Endothelial cell of umbilical vein (primary cell): Measurements from ENCODE around the gene TBC1D9. TPM values are rescaled to one million over a fixed set of nuclear protein-coding genes. Genes with fewer than 3 reads are reported as not detected.

Experiments
- BruUV-seq: library from RNA; stranded (reverse); fragments of 400-500 nt; replicated peaks from 2 replicates; lab custom pipeline; 2021; lab: Mats Ljungman, UMichigan
- CTCF ChIA-PET: fragments of 300-600, 350-600 bp; sonication (Branson Sonifier 250); formaldehyde crosslinking; loops from one replicate; lab custom pipeline; 2021; ENCODE audit warnings: antibody characterized with exemption, inconsistent platforms; lab: Charles Lee
- POLR2A ChIA-PET: fragments of 300-600, 350-600 bp; sonication (Branson Sonifier 250); formaldehyde crosslinking; loops from one replicate; lab custom pipeline; 2021; ENCODE audit warnings: antibody characterized with exemption, inconsistent platforms; lab: Charles Lee
- DNase-seq: peaks from one replicate; pipeline ENCODE4 v3.0.0-alpha.2; 2011; ENCODE audit warnings: low read depth, low spot score
- FAIRE-seq: peaks from 2 replicates; lab custom pipeline; 2011; peaks lifted over from hg19 to GRCh38; lab: Jason Lieb, UNC
- H2AFZ ChIP-seq: 2 replicates; pipeline ENCODE4 v1.6.0; 2012; ENCODE audit warnings: low read depth, low read length, control low read depth, inconsistent platforms
- H3K27ac ChIP-seq: 2 replicates; pipeline ENCODE4 v1.5.1; 2011; ENCODE audit warnings: low read depth, mild to moderate bottlenecking, control low read depth, low read length, moderate library complexity; ENCODE audit not compliant: insufficient read depth
- H3K27me3 ChIP-seq, 2 experiments: 2 replicates each; pipeline versions ENCODE4 v1.6.0 to v1.6.1; 2011; ENCODE audit warnings: low read length in 2 of 2, mixed read lengths in 1 of 2; ENCODE audit not compliant: control insufficient read depth in 2 of 2, insufficient read depth in 2 of 2
- H3K36me3 ChIP-seq, 2 experiments: 2 replicates in 1 of 2; 3 replicates in 1 of 2; pipeline ENCODE4 v1.5.1; 2011; ENCODE audit warnings: low read length in 2 of 2, mild to moderate bottlenecking in 1 of 2, moderate library complexity in 1 of 2; ENCODE audit not compliant: control insufficient read depth in 2 of 2, insufficient read depth in 2 of 2; ENCODE audit errors: extremely low read depth in 1 of 2
- H3K4me1 ChIP-seq: 3 replicates; pipeline ENCODE4 v1.5.1; 2011; ENCODE audit warnings: mild to moderate bottlenecking, low read length; ENCODE audit not compliant: control insufficient read depth, insufficient read depth; ENCODE audit errors: extremely low read depth
- H3K4me2 ChIP-seq: 2 replicates; pipeline ENCODE4 v1.6.1; 2011; ENCODE audit warnings: low read length, control low read depth, mixed read lengths; ENCODE audit not compliant: insufficient read depth
- H3K4me3 ChIP-seq, 3 experiments: fragments of 200-600 bp in 1 of 3; sonication (generic), shearing (Covaris generic) in 1 of 3; replicated peaks in 1 of 3; 2 replicates each; pipeline ENCODE4 v1.5.1; 2011 to 2016; ENCODE audit warnings: control low read depth in 3 of 3, low read length in 3 of 3, mild to moderate bottlenecking in 2 of 3, inconsistent platforms in 1 of 3, low read depth in 1 of 3, moderate library complexity in 1 of 3; ENCODE audit not compliant: insufficient read depth in 1 of 3
- H3K79me2 ChIP-seq: 2 replicates; pipeline ENCODE4 v1.6.0; 2012; ENCODE audit warnings: low read length, inconsistent platforms; ENCODE audit not compliant: control insufficient read depth, insufficient read depth
- H3K9ac ChIP-seq: replicated peaks from 2 replicates; pipeline ENCODE3; 2011; ENCODE audit warnings: low read length, control low read depth; ENCODE audit not compliant: insufficient read depth; ENCODE audit errors: extremely low read depth
- H3K9me1 ChIP-seq: replicated peaks from 3 replicates; pipeline ENCODE4 v1.6.0; 2011; ENCODE audit warnings: mild to moderate bottlenecking, low read length; ENCODE audit not compliant: control insufficient read depth, insufficient read depth; ENCODE audit errors: extremely low read depth
- H3K9me3 ChIP-seq: replicated peaks from 2 replicates; pipeline ENCODE4 v1.5.1; 2012; ENCODE audit warnings: low read length, inconsistent platforms; ENCODE audit not compliant: control insufficient read depth, insufficient read depth
- H4K20me1 ChIP-seq: replicated peaks from 2 replicates; pipeline ENCODE3; 2011; ENCODE audit warnings: mild to moderate bottlenecking, low read length; ENCODE audit not compliant: control insufficient read depth, insufficient read depth; ENCODE audit errors: extremely low read depth
- EZH2 ChIP-seq: IDR thresholded peaks from 2 replicates; pipeline ENCODE4 v1.6.1; 2012; ENCODE audit warnings: borderline replicate concordance, low read depth, mild to moderate bottlenecking, moderate library complexity, low read length, inconsistent platforms; ENCODE audit not compliant: severe bottlenecking
- GATA2 ChIP-seq: IDR thresholded peaks from 2 replicates; pipeline ENCODE4 v1.7.0; 2011; ENCODE audit warnings: low read depth, mild to moderate bottlenecking, moderate library complexity, mixed read lengths, low read length; ENCODE audit not compliant: insufficient read length, insufficient read depth
- JUN ChIP-seq: IDR thresholded peaks from 2 replicates; pipeline ENCODE4 v1.6.1; 2011; ENCODE audit warnings: borderline replicate concordance, low read depth; ENCODE audit not compliant: insufficient read length, insufficient read depth
- MYC ChIP-seq: IDR thresholded peaks from one replicate; pipeline ENCODE4 v1.6.1; 2011; ENCODE audit warnings: mild to moderate bottlenecking, low read depth, low read length
- POLR2A ChIP-seq: IDR thresholded peaks from 2 replicates; pipeline ENCODE4 v1.6.1; 2012; ENCODE audit warnings: low read depth, mild to moderate bottlenecking, control low read depth, low read length
- POLR2AphosphoS5 ChIP-seq: IDR thresholded peaks from 2 replicates; pipeline ENCODE4 v1.6.1; 2012; ENCODE audit warnings: low read depth, mild to moderate bottlenecking, control low read depth, low read length, moderate library complexity; ENCODE audit not compliant: insufficient read depth
- dilution Hi-C: fragments of 300-500 bp; cut with MboI; formaldehyde crosslinking; loops from one replicate; pipeline ENCODE4 v1.15.0; 2019; ENCODE audit warnings: low sequenced_read_pairs; ENCODE audit not compliant: extremely low pct_ligation_motif_present
- intact Hi-C: fragments of 100-400 bp; cut with micrococcal nuclease; formaldehyde crosslinking; loops from one replicate; pipeline ENCODE4 v1.10.0; 2022
- polyA plus RNA-seq, 4 experiments: library from polyadenylated mRNA; depleted of rRNA in 3 of 4; stranded (reverse) in 3 of 4; unstranded in 1 of 4; fragments of >200 nt; gene quantifications; 2 replicates each; pipeline versions ENCODE4 v1.2.1 to v1.2.3, GENCODE V29; 2011 to 2012; ENCODE audit warnings: missing spikeins in 1 of 4
- total RNA-seq: library from RNA; stranded (reverse); gene quantifications from 2 replicates; pipeline ENCODE4 v1.2.3, GENCODE V29; 2021
- TF ChIP-seq, protein P1 (sequence below): IDR thresholded peaks from 2 replicates; pipeline ENCODE4 v1.6.1; 2011; ENCODE audit not compliant: insufficient read depth, insufficient read length
- TF ChIP-seq, protein P2 (sequence below), 2 donors: IDR thresholded peaks; 1 replicate in 1 of 2; 2 replicates in 1 of 2; pipeline ENCODE4 v1.5.1; 2011; ENCODE audit warnings: low read length in 2 of 2, mild to moderate bottlenecking in 2 of 2, moderate library complexity in 2 of 2, control low read depth in 1 of 2, inconsistent platforms in 1 of 2, low read depth in 1 of 2; ENCODE audit not compliant: insufficient read depth in 1 of 2; ENCODE audit errors: extremely low read depth in 1 of 2

The TBC1D9 gene
- total and polyA plus RNA-seq, 2 donors (not counting 3 experiments of a cell fraction or from before 2014, with no cell fraction given) = 21.7 to 45.3 TPM

DNA sequence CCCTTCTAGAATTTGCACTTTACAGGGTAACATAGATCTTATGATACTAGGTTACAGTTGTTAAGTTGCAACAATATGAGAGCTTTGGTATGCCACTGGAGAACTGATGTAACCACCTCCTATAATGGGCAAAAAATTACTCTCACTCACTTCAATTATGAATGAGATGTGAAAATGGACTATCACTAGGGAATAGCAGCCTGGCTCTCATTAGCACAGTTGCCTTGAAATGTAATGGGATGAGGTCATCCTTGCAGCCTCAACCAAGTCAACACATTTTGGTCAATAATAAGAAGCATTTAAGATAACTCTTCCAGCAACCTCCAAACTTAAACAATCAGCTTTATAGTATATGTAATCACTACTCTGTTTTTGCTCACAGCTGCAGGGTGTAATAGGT is 69.4 kb downstream of the TBC1D9 start:
- no TSS peak for BruUV-seq
- no peak overlapping the region for H2AFZ ChIP-seq
- dilution Hi-C loops = no loop called here
- intact Hi-C loops = no loop called here
- H3K79me2 ChIP-seq = no peaks in the 10 kb centered on the region
- H3K9ac ChIP-seq = no peak overlapping the region
- H3K9me3 ChIP-seq = no peaks in the 10 kb centered on the region
- H3K4me1 ChIP-seq = peaks cover 14% of the 10 kb centered on the region
- H3K4me3 ChIP-seq = no peak overlapping the region
- FAIRE-seq (no peak), DNase-seq (no peak)
- no peak overlapping the region for H3K27ac ChIP-seq
- no peak overlapping the region for H3K4me2 ChIP-seq
- peaks cover 2% of the 10 kb centered on the region for H4K20me1 ChIP-seq
- no peaks in the 10 kb centered on the region for H3K9me1 ChIP-seq
- TF ChIP-seq JUN = peak; percentile 7
- TF ChIP-seq, protein P1, sequence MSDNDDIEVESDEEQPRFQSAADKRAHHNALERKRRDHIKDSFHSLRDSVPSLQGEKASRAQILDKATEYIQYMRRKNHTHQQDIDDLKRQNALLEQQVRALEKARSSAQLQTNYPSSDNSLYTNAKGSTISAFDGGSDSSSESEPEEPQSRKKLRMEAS = no peak
- CTCF ChIA-PET = no interaction called here
- POLR2A ChIA-PET = no interaction called here
- H3K27me3 ChIP-seq = no peaks in the 10 kb centered on the region
- H3K36me3 ChIP-seq = peaks cover 0 to 4% of the 10 kb centered on the region in 2 experiments

DNA sequence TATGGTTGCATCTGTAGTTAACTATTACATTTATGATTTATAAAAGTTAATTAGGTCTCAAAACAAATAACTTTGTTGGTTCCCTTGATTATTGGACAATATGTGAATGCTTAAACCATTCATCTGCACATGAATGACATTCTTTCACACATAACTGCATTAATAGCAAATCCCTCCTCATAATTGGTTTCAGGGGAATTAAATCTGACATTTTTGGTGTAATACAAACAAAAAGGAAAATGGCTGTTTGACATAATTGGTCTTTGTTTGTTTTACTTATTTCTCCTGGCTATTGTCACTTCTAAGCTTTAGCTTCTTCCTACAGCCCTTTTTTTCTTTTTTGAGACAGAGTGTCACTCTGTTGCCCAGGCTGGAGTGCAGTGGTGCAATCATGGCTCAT is 71.9 kb downstream of the TBC1D9 start:
- Histone ChIP-seq H3K9me1 (no peaks in the 10 kb centered on the region), H3K4me3 (no peak overlapping the region), H3K36me3 (peaks cover 0 to 4% of the 10 kb centered on the region in 2 experiments), H3K9me3 (no peaks in the 10 kb centered on the region), H3K4me2 (no peak overlapping the region), H3K27ac (no peak overlapping the region), H2AFZ (no peak overlapping the region), H4K20me1 (peaks cover 2% of the 10 kb centered on the region), H3K9ac (no peak overlapping the region), H3K27me3 (no peaks in the 10 kb centered on the region), H3K79me2 (no peaks in the 10 kb centered on the region), H3K4me1 (peaks cover 15% of the 10 kb centered on the region)
- TF ChIP-seq GATA2 (no peak), POLR2AphosphoS5 (no peak), POLR2A (no peak), MYC (no peak), EZH2 (no peak), JUN (no peak)
- TF ChIP-seq, protein P2, sequence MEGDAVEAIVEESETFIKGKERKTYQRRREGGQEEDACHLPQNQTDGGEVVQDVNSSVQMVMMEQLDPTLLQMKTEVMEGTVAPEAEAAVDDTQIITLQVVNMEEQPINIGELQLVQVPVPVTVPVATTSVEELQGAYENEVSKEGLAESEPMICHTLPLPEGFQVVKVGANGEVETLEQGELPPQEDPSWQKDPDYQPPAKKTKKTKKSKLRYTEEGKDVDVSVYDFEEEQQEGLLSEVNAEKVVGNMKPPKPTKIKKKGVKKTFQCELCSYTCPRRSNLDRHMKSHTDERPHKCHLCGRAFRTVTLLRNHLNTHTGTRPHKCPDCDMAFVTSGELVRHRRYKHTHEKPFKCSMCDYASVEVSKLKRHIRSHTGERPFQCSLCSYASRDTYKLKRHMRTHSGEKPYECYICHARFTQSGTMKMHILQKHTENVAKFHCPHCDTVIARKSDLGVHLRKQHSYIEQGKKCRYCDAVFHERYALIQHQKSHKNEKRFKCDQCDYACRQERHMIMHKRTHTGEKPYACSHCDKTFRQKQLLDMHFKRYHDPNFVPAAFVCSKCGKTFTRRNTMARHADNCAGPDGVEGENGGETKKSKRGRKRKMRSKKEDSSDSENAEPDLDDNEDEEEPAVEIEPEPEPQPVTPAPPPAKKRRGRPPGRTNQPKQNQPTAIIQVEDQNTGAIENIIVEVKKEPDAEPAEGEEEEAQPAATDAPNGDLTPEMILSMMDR (IDR thresholded peaks at IDR 0.05; ENCODE audit: extremely low read depth in 1 of 2, insufficient read depth in 1 of 2, low read depth in 1 of 2, low read length in 2 of 2) = no peak
- ChIA-PET POLR2A (no interaction called here), CTCF (no interaction called here)
- dilution Hi-C loops (no loop called here), intact Hi-C loops (loop anchor here (5.0 kb wide), 1 partner anchor 73 kb away; the partner anchor contains the start of gene TBC1D9)
- DNase-seq (no peak), FAIRE-seq (no peak)
- BruUV-seq = no TSS peak
